HepG2 (cell line): Measurements from ENCODE around the gene BMX. TPM values are rescaled to one million over a fixed set of nuclear protein-coding genes. Genes with fewer than 3 reads are reported as not detected.

Experiments used
- ATAC-seq: fragments of 200-7000 bp; cut with Tn5 transposase; 3 replicates; pipeline ENCODE4 v1.9.1; 2020; ENCODE audit warnings: mild to moderate bottlenecking, moderate library complexity
- BruUV-seq: library from RNA; stranded (reverse); fragments of 400-500 nt; replicated peaks from 2 replicates; lab custom pipeline; 2021; lab: Mats Ljungman, UMichigan
- CTCF ChIA-PET: fragments of 300-600 bp; formaldehyde crosslinking; extraction: SDS; loops from one replicate; lab custom pipeline; 2021; ENCODE audit warnings: low total read pairs, inconsistent platforms, low intra/inter-chr PET ratio; lab: Yijun Ruan, JAX
- POLR2A ChIA-PET: fragments of 350-600 bp; sonication (Branson Sonifier 250); formaldehyde crosslinking; loops from one replicate; lab custom pipeline; 2020; ENCODE audit warnings: antibody characterized with exemption, inconsistent platforms; lab: Yijun Ruan, JAX
- DNase-seq: peaks from one replicate; pipeline ENCODE4 v3.0.0-alpha.2; 2015; ENCODE audit warnings: low spot score
- FAIRE-seq: peaks from 3 replicates; lab custom pipeline; 2011; peaks lifted over from hg19 to GRCh38; lab: Jason Lieb, UNC
- H2AFZ ChIP-seq: one replicate; pipeline ENCODE4 v1.6.1; 2011; ENCODE audit warnings: low read length, inconsistent platforms
- H3K27ac ChIP-seq: fragments of 300-600 bp; 3 replicates; pipeline ENCODE4 v1.8.0; 2011; ENCODE audit warnings: mixed run types, mild to moderate bottlenecking, mixed read lengths, low read length, inconsistent platforms; ENCODE audit not compliant: insufficient read depth; ENCODE audit errors: extremely low read length
- H3K27me3 ChIP-seq, 2 experiments: fragments of 200-600 bp in 1 of 2; 2 replicates in 1 of 2; 3 replicates in 1 of 2; pipeline versions ENCODE4 v1.6.0 to v1.8.0; 2011; ENCODE audit warnings: low read length in 2 of 2, mild to moderate bottlenecking in 2 of 2, moderate library complexity in 2 of 2, inconsistent platforms in 1 of 2; ENCODE audit not compliant: insufficient read depth in 2 of 2, control insufficient read depth in 1 of 2
- H3K36me3 ChIP-seq, 2 experiments: fragments of 200-600 bp in 1 of 2; replicated peaks in 1 of 2; 2 replicates in 1 of 2; 3 replicates in 1 of 2; pipeline versions ENCODE4 v1.5.1 to v1.8.0; 2011; ENCODE audit warnings: low read length in 2 of 2, inconsistent platforms in 1 of 2; ENCODE audit not compliant: insufficient read depth in 2 of 2, control insufficient read depth in 1 of 2
- H3K4me1 ChIP-seq: 2 replicates; pipeline ENCODE4 v1.5.1; 2012; ENCODE audit warnings: low read length, inconsistent platforms; ENCODE audit not compliant: insufficient read depth
- H3K4me2 ChIP-seq: 2 replicates; pipeline ENCODE4 v1.6.0; 2011; ENCODE audit warnings: low read depth, low read length, inconsistent platforms
- H3K4me3 ChIP-seq, 3 experiments: fragments of 200-600 bp in 1 of 3; sonication (generic), shearing (Covaris generic) in 1 of 3; replicated peaks in 1 of 3; 2 replicates each; pipeline ENCODE4 v1.5.1; 2011 to 2016; ENCODE audit warnings: low read length in 3 of 3, inconsistent platforms in 2 of 3, low read depth in 2 of 3, mild to moderate bottlenecking in 2 of 3, control low read depth in 1 of 3, mixed read lengths in 1 of 3; ENCODE audit not compliant: insufficient read depth in 1 of 3
- H3K79me2 ChIP-seq: one replicate; pipeline ENCODE4 v1.6.1; 2011; ENCODE audit warnings: low read length, inconsistent platforms; ENCODE audit not compliant: insufficient read depth
- H3K9ac ChIP-seq: 2 replicates; pipeline ENCODE4 v1.6.0; 2011; ENCODE audit warnings: mild to moderate bottlenecking, low read depth, low read length, inconsistent platforms; ENCODE audit not compliant: insufficient read depth
- H3K9me3 ChIP-seq: 2 replicates; pipeline ENCODE4 v1.5.1; 2012; ENCODE audit warnings: mild to moderate bottlenecking, low read length
- H4K20me1 ChIP-seq: 2 replicates; pipeline ENCODE4 v1.6.0; 2011; ENCODE audit warnings: inconsistent platforms, mild to moderate bottlenecking, low read length, moderate library complexity; ENCODE audit not compliant: insufficient read depth
- FOSL1 ChIP-seq: sonication (generic); formaldehyde crosslinking; IDR thresholded peaks from 2 replicates; pipeline ENCODE4 v1.9.0; 2021; ENCODE audit warnings: missing genetic modification reagents, borderline replicate concordance
- HNF1A ChIP-seq, 2 experiments: sonication (generic) in 1 of 2; formaldehyde crosslinking in 1 of 2; IDR thresholded peaks; 2 replicates each; pipeline versions ENCODE4 v1.4.0 to v1.6.1; 2016 to 2020; ENCODE audit warnings: borderline replicate concordance in 1 of 2, low read depth in 1 of 2, mild to moderate bottlenecking in 1 of 2, missing genetic modification reagents in 1 of 2
- KLF11 ChIP-seq: IDR thresholded peaks from 2 replicates; pipeline ENCODE4 v1.6.1; 2016; ENCODE audit warnings: missing compliant biosample characterization
- MTF1 ChIP-seq: sonication (generic); formaldehyde crosslinking; IDR thresholded peaks from 2 replicates; pipeline ENCODE4 v1.5.0; 2020; ENCODE audit warnings: missing genetic modification reagents
- PAX8 ChIP-seq: sonication (generic); formaldehyde crosslinking; IDR thresholded peaks from 2 replicates; pipeline ENCODE4 v1.8.0; 2022; ENCODE audit warnings: mild to moderate bottlenecking, missing genetic modification reagents, borderline replicate concordance
- TAF1 ChIP-seq: sonication (generic); formaldehyde crosslinking; IDR thresholded peaks from 2 replicates; pipeline ENCODE4 v1.4.0; 2020; ENCODE audit warnings: missing genetic modification reagents
- TCF12 ChIP-seq, 2 experiments: fragments of 450-650 bp in 1 of 2; sonication (generic) in 1 of 2; formaldehyde crosslinking in 1 of 2; IDR thresholded peaks; 2 replicates each; pipeline versions ENCODE4 v1.6.1 to v1.8.0; 2017 to 2022; ENCODE audit warnings: antibody characterized with exemption in 1 of 2, mild to moderate bottlenecking in 1 of 2, missing genetic modification reagents in 1 of 2, moderate library complexity in 1 of 2
- TCF7L2 ChIP-seq: IDR thresholded peaks from 2 replicates; pipeline ENCODE4 v1.6.1; 2011; ENCODE audit warnings: mild to moderate bottlenecking, low read depth, low read length, moderate library complexity
- U2AF2 ChIP-seq: fragments of 200-400 bp; formaldehyde crosslinking; IDR thresholded peaks from 2 replicates; pipeline ENCODE4 v1.6.1; 2017; ENCODE audit warnings: low read depth, mild to moderate bottlenecking, low read length
- UBTF ChIP-seq: sonication (generic); formaldehyde crosslinking; IDR thresholded peaks from 2 replicates; pipeline ENCODE4 v1.4.0; 2020; ENCODE audit warnings: mild to moderate bottlenecking, missing genetic modification reagents
- ZBTB21 ChIP-seq: sonication (generic); formaldehyde crosslinking; IDR thresholded peaks from 2 replicates; pipeline ENCODE4 v1.4.0; 2020; ENCODE audit warnings: missing genetic modification reagents
- ZBTB34 ChIP-seq: sonication (generic); formaldehyde crosslinking; IDR thresholded peaks from 2 replicates; pipeline ENCODE4 v1.8.0; 2022; ENCODE audit warnings: mild to moderate bottlenecking, missing genetic modification reagents
- ZNF143 ChIP-seq: sonication (generic); formaldehyde crosslinking; IDR thresholded peaks from 2 replicates; pipeline ENCODE4 v1.4.0; 2020; ENCODE audit warnings: missing genetic modification reagents
- ZNF251 ChIP-seq: sonication (generic); formaldehyde crosslinking; IDR thresholded peaks from 2 replicates; pipeline ENCODE4 v1.9.0; 2021; ENCODE audit warnings: mild to moderate bottlenecking, missing genetic modification reagents
- WGBS: methylation state at CpG from one replicate; pipeline ENCODE4 v1.1.6; 2017; ENCODE audit warnings: low lambda C conversion rate; 5-methylcytosine and 5-hydroxymethylcytosine counted together
- in situ Hi-C: cut with HindIII; loops from 2 replicates; pipeline ENCODE4 v1.10.0; 2017; ENCODE audit warnings: low pct_unique_long_range_greater_than_20kb; ENCODE audit not compliant: extremely low pct_ligation_motif_present
- intact Hi-C: fragments of 100-400 bp; cut with micrococcal nuclease; formaldehyde crosslinking; loops from one replicate; pipeline ENCODE4 v1.10.0; 2022; ENCODE audit not compliant: unreplicated experiment
- polyA plus RNA-seq, 8 experiments: library from polyadenylated mRNA; depleted of rRNA in 3 of 8; stranded (reverse) in 7 of 8; unstranded in 1 of 8; fragments of >200 nt; fragmentation: Illumina TruSeq in 4 of 8; extraction: Trizol in 4 of 8; gene quantifications; 2 replicates each; pipeline versions ENCODE4 v1.2.1 to v1.2.3, GENCODE V29; 2011 to 2016; ENCODE audit warnings: low read depth in 4 of 8, missing spikeins in 1 of 8, mixed read lengths in 1 of 8; ENCODE audit not compliant: insufficient read depth in 1 of 8
- total RNA-seq, 5 experiments: library from RNA; depleted of rRNA; stranded (reverse); fragments of >200 nt; fragmentation: Illumina TruSeq; extraction: Trizol; gene quantifications; 2 replicates each; pipeline ENCODE4 v1.2.3, GENCODE V29; 2016; ENCODE audit warnings: low read depth in 1 of 5
- TF ChIP-seq, protein P1 (sequence below): sonication (generic); formaldehyde crosslinking; conservative IDR thresholded peaks from 2 replicates; pipeline ENCODE4 v1.8.0; 2022; ENCODE audit warnings: missing genetic modification reagents

Gene BMX
- total and polyA plus RNA-seq, 2 of the 13 experiments (the other 11 are each of a cell fraction or from before 2014, with no cell fraction given), result not detected

DNA sequence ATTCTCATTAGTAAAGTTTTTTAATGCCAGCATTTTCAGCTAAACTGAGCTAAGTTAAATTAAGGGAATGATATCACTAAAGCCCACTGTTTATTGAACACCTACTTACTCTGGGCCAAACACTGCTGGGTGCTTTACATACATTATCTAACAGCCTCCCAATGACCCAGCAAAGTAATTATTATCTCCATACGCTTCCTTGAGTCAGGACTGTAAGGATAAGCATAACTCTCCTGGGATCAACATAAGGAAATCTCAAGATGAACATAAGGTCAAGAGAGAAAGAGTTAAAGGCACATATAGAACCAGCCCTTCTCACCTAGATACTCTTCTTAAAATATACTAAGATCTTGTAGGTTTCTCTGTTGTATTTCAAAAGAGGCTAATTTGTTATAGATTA, 13.7 kb downstream of the BMX start:
- FAIRE-seq, result no peak
- H3K79me2 ChIP-seq, result no peaks in the 10 kb centered on the region
- CTCF ChIA-PET, result no interaction called here
- H3K36me3 ChIP-seq, result no peaks in the 10 kb centered on the region
- no peak overlapping the region for H2AFZ ChIP-seq
- intact Hi-C loops, result no loop called here
- no peaks in the 10 kb centered on the region for H4K20me1 ChIP-seq
- H3K9me3 ChIP-seq, result no peaks in the 10 kb centered on the region
- in situ Hi-C loops, result no loop called here
- no peak for ATAC-seq
- no peak overlapping the region for H3K4me2 ChIP-seq
- POLR2A ChIA-PET, result no interaction called here
- H3K27ac ChIP-seq, result no peak overlapping the region
- no peaks in the 10 kb centered on the region for H3K4me1 ChIP-seq
- DNase-seq, result no peak
- BruUV-seq, result no TSS peak
- WGBS, result 11% methylated on average over 1 of the region's 1 CpG
- no peak overlapping the region for H3K4me3 ChIP-seq
- no peak overlapping the region for H3K9ac ChIP-seq
- H3K27me3 ChIP-seq, result no peaks in the 10 kb centered on the region
- TF ChIP-seq ZNF143 (no peak), HNF1A (IDR thresholded peaks at IDR 0.05; ENCODE audit: low read depth) (no peak), HNF1A (CRISPR knock-in tag; IDR thresholded peaks at IDR 0.05; ENCODE audit: borderline replicate concordance) (no peak), ZNF251 (no peak), FOSL1 (CRISPR knock-in tag) (no peak), TCF7L2 (no peak), MTF1 (CRISPR knock-in tag) (no peak), ZBTB21 (no peak), KLF11 (no peak), TCF12 (IDR thresholded peaks at IDR 0.05) (no peak), TCF12 (CRISPR knock-in tag; IDR thresholded peaks at IDR 0.05) (no peak), TAF1 (no peak), ZBTB34 (no peak), UBTF (no peak), PAX8 (CRISPR knock-in tag) (no peak), U2AF2 (no peak)
- TF ChIP-seq, protein P1, sequence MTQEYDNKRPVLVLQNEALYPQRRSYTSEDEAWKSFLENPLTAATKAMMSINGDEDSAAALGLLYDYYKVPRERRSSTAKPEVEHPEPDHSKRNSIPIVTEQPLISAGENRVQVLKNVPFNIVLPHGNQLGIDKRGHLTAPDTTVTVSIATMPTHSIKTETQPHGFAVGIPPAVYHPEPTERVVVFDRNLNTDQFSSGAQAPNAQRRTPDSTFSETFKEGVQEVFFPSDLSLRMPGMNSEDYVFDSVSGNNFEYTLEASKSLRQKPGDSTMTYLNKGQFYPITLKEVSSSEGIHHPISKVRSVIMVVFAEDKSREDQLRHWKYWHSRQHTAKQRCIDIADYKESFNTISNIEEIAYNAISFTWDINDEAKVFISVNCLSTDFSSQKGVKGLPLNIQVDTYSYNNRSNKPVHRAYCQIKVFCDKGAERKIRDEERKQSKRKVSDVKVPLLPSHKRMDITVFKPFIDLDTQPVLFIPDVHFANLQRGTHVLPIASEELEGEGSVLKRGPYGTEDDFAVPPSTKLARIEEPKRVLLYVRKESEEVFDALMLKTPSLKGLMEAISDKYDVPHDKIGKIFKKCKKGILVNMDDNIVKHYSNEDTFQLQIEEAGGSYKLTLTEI (CRISPR knock-in tag), result no peak
